ENCODE data around the gene C13orf42.

DNA sequence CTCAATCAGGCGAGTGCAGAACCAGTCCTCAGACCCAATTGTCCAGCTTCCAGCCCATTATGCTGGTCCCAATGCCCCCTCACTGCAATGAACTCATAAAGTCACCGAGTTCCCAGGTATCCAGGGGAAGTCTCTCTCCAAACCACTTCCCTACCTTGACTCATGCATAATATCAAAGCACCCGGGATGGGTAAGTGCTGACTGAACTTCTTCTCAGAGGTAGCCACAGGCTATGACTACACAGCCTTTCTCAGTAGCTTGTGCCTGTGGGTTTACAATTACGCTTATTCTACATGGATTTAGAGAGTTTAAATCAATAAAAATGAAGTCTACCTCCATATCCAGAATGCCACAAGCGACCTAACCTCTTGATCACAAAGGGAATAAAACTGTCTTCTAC, 1.7 kb upstream of the C13orf42 start:
- no peak for TF ChIP-seq POLR2A (IDR thresholded peaks at IDR 0.05; ENCODE audit: borderline replicate concordance, extremely low read depth, insufficient read depth, insufficient read length)
- TF ChIP-seq SIN3A (IDR thresholded peaks at IDR 0.05; ENCODE audit: low read depth) = no peak
- TF ChIP-seq, protein P1, sequence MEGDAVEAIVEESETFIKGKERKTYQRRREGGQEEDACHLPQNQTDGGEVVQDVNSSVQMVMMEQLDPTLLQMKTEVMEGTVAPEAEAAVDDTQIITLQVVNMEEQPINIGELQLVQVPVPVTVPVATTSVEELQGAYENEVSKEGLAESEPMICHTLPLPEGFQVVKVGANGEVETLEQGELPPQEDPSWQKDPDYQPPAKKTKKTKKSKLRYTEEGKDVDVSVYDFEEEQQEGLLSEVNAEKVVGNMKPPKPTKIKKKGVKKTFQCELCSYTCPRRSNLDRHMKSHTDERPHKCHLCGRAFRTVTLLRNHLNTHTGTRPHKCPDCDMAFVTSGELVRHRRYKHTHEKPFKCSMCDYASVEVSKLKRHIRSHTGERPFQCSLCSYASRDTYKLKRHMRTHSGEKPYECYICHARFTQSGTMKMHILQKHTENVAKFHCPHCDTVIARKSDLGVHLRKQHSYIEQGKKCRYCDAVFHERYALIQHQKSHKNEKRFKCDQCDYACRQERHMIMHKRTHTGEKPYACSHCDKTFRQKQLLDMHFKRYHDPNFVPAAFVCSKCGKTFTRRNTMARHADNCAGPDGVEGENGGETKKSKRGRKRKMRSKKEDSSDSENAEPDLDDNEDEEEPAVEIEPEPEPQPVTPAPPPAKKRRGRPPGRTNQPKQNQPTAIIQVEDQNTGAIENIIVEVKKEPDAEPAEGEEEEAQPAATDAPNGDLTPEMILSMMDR (IDR thresholded peaks at IDR 0.05 in 2 of 3, conservative IDR thresholded peaks at IDR 0.05 in 1 of 3; ENCODE audit: borderline replicate concordance in 1 of 3, insufficient read depth in 1 of 3, low read depth in 2 of 3, low read length in 2 of 3) = no peak
- TF ChIP-seq SRF (IDR thresholded peaks at IDR 0.05; ENCODE audit: low read depth) = no peak
- no peak for TF ChIP-seq JUND (IDR thresholded peaks at IDR 0.05)
- TF ChIP-seq EZH2phosphoT487 (IDR thresholded peaks at IDR 0.05; ENCODE audit: borderline replicate concordance) = no peak
- no peak for TF ChIP-seq EZH2 (IDR thresholded peaks at IDR 0.05)
- TF ChIP-seq POLR2AphosphoS5 (IDR thresholded peaks at IDR 0.05; ENCODE audit: low read depth, low read length) = no peak
- no peak for TF ChIP-seq CEBPB (IDR thresholded peaks at IDR 0.05; ENCODE audit: low read depth)
